DOHH2 (cell line): Measurements from ENCODE around the gene DOK3.

Source experiments
- H3F3A ChIP-seq: fragments of 200-600 bp; sonication (generic), shearing (Covaris generic); 2 replicates; pipeline ENCODE4 v1.6.0; 2016; ENCODE audit warnings: antibody characterized with exemption, mild to moderate bottlenecking; ENCODE audit not compliant: control insufficient read depth, insufficient read depth
- H3K27ac ChIP-seq: fragments of 200-600 bp; sonication (generic); 2 replicates; pipeline ENCODE4 v1.5.1; 2014; ENCODE audit warnings: low read depth, mild to moderate bottlenecking, low read length, moderate library complexity
- H3K27me3 ChIP-seq: fragments of 200-600 bp; sonication (generic); 2 replicates; pipeline ENCODE4 v1.6.1; 2014; ENCODE audit warnings: mild to moderate bottlenecking, low read length, mixed read lengths; ENCODE audit not compliant: control insufficient read depth
- H3K36me3 ChIP-seq: fragments of 200-600 bp; sonication (generic); 2 replicates; pipeline ENCODE4 v1.6.1; 2014; ENCODE audit warnings: mild to moderate bottlenecking, low read length, moderate library complexity, mixed read lengths; ENCODE audit not compliant: control insufficient read depth
- H3K4me1 ChIP-seq: fragments of 200-600 bp; sonication (generic); 2 replicates; pipeline ENCODE4 v1.6.1; 2014; ENCODE audit warnings: mild to moderate bottlenecking, low read length, mixed read lengths; ENCODE audit not compliant: control insufficient read depth
- H3K4me2 ChIP-seq: fragments of 200-600 bp; sonication (generic); 2 replicates; pipeline ENCODE4 v1.6.0; 2014; ENCODE audit warnings: mild to moderate bottlenecking, low read length, moderate library complexity
- H3K4me3 ChIP-seq: fragments of 200-600 bp; sonication (generic); 2 replicates; pipeline ENCODE4 v1.5.1; 2014; ENCODE audit warnings: mild to moderate bottlenecking, low read length, mixed read lengths
- H3K79me2 ChIP-seq: fragments of 200-600 bp; sonication (generic); 2 replicates; pipeline ENCODE4 v1.6.1; 2014; ENCODE audit warnings: mild to moderate bottlenecking, low read length, mixed read lengths; ENCODE audit not compliant: control insufficient read depth
- H3K9me2 ChIP-seq: fragments of 200-600 bp; sonication (generic); replicated peaks from 2 replicates; pipeline ENCODE4 v1.6.1; 2014; ENCODE audit warnings: mild to moderate bottlenecking, low read length, mixed read lengths; ENCODE audit not compliant: control insufficient read depth
- H3K9me3 ChIP-seq: fragments of 200-600 bp; sonication (generic); 2 replicates; pipeline ENCODE4 v1.6.1; 2014; ENCODE audit warnings: antibody characterized with exemption, low read length, mixed read lengths; ENCODE audit not compliant: control insufficient read depth, insufficient read depth
- H4K20me1 ChIP-seq: fragments of 200-600 bp; sonication (generic); 2 replicates; pipeline ENCODE4 v1.6.0; 2014; ENCODE audit warnings: low read depth, mild to moderate bottlenecking, antibody characterized with exemption, low read length, moderate library complexity; ENCODE audit not compliant: control insufficient read depth, insufficient read depth
- EZH2phosphoT487 ChIP-seq: fragments of 200-600 bp; sonication (generic); IDR thresholded peaks from 2 replicates; pipeline ENCODE4 v1.6.1; 2017; ENCODE audit warnings: borderline replicate concordance, mild to moderate bottlenecking, antibody characterized with exemption, low read length, moderate library complexity, mixed read lengths
- TF ChIP-seq, protein P1 (sequence below): fragments of 200-600 bp; sonication (generic); IDR thresholded peaks from one replicate; pipeline ENCODE4 v1.5.1; 2014; ENCODE audit warnings: antibody characterized with exemption, mild to moderate bottlenecking, low read depth, low read length; ENCODE audit not compliant: poor library complexity, severe bottlenecking

Gene DOK3

DNA sequence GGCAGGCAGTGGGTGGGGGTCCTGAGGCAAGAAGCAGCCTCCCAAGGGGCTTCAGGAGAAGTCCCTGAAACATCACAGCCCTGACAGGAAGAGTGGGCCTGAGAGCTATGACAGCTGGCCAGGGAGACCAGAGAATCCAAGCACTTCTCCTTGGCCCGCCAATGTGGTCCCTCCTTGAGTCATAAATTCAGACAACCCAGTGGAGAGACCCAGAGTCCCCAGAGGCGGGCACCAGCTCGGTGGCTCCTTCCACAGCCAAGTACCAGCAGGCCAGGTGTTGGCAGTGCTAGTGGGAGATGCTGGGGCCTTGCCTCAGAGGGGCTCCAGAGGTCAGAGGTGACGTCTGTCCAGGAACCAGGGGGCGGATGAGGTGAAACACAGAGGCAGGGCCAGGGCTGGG, 1.6 kb upstream of the DOK3 start:
- no peaks in the 10 kb centered on the region for H3K27me3 ChIP-seq
- peaks cover 16% of the 10 kb centered on the region for H3F3A ChIP-seq
- peak overlapping the region; percentile 100 for H3K4me2 ChIP-seq
- H3K27ac ChIP-seq, result peak overlapping the region; percentile 99
- peaks cover 65% of the 10 kb centered on the region for H3K79me2 ChIP-seq
- H3K36me3 ChIP-seq, result peaks cover 97% of the 10 kb centered on the region
- H3K4me1 ChIP-seq, result peaks cover 69% of the 10 kb centered on the region
- H4K20me1 ChIP-seq, result 0 out of 2 replicates have a peak, but pooled peaks cover 3% of the 10 kb centered on the region
- H3K4me3 ChIP-seq, result peak overlapping the region; percentile 81
- no peaks in the 10 kb centered on the region for H3K9me3 ChIP-seq
- H3K9me2 ChIP-seq, result no peaks in the 10 kb centered on the region
- no peak for TF ChIP-seq EZH2phosphoT487
- TF ChIP-seq, protein P1, sequence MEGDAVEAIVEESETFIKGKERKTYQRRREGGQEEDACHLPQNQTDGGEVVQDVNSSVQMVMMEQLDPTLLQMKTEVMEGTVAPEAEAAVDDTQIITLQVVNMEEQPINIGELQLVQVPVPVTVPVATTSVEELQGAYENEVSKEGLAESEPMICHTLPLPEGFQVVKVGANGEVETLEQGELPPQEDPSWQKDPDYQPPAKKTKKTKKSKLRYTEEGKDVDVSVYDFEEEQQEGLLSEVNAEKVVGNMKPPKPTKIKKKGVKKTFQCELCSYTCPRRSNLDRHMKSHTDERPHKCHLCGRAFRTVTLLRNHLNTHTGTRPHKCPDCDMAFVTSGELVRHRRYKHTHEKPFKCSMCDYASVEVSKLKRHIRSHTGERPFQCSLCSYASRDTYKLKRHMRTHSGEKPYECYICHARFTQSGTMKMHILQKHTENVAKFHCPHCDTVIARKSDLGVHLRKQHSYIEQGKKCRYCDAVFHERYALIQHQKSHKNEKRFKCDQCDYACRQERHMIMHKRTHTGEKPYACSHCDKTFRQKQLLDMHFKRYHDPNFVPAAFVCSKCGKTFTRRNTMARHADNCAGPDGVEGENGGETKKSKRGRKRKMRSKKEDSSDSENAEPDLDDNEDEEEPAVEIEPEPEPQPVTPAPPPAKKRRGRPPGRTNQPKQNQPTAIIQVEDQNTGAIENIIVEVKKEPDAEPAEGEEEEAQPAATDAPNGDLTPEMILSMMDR, result no peak

DNA sequence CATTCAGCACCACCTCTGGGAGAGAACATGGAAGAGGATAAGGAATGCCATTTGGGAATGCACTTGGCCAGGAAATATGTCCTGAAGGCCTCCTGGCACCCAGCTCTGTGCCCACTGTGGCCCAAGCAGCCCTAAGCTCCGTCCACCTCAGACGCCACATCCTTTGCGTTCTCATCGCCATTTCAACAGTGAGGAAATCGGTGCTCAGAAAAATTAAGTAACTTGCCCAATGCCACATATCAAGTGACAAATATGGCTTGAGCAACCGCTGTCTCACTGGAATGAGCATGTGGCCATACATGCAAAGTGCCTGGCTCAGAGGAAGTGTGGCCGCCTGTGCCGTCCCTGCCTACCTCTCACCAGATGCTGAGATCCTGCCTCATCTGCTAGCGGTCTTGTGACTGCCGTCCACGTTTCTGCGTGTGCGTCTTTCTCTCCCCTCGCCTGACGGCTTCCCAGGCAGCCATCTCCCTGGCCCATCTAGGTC, 984 bp upstream of the DOK3 start:
- Histone ChIP-seq H3K4me1 (peaks cover 65% of the 10 kb centered on the region), H3F3A (peaks cover 18% of the 10 kb centered on the region), H3K36me3 (peaks cover 93% of the 10 kb centered on the region), H3K9me3 (no peaks in the 10 kb centered on the region), H3K27me3 (no peaks in the 10 kb centered on the region), H3K79me2 (peaks cover 59% of the 10 kb centered on the region), H4K20me1 (no peaks in the 10 kb centered on the region), H3K27ac (peak overlapping the region; percentile 99), H3K9me2 (no peaks in the 10 kb centered on the region), H3K4me3 (peak overlapping the region; percentile 81), H3K4me2 (peak overlapping the region; percentile 100)
- TF ChIP-seq, protein P1, result no peak
- no peak for TF ChIP-seq EZH2phosphoT487

DNA sequence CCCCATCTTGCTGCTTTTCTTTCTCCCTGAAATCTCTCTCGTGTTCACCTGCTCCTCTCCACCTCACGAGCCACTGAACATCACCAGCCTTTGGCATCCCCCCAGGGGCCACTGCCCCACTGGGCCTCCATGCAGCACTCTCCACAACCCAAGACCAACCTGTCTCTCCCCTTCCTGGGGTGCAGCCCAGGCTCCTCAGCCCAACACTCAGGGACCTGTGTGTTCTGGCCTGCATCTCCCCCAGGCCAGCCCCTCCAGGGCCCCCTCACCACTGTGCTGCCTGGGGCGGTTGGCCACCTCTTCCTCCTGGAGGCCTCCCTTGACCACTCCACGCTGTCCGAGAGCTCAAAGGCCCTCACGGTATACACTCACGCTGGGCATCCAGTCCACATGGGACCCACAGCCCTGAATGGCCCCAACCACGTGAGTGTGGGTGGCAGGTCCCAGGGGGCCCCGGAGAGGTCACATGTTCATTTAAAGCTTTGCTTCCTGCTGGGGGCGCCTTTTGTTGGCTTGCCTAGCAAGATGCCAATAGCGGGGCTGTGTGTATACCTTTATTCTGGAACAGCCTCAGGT, 453 bp upstream of the DOK3 start:
- Histone ChIP-seq H3K9me2 (no peaks in the 10 kb centered on the region), H4K20me1 (no peaks in the 10 kb centered on the region), H3K4me1 (peaks cover 65% of the 10 kb centered on the region), H3K27me3 (no peaks in the 10 kb centered on the region), H3K9me3 (no peaks in the 10 kb centered on the region), H3K4me3 (peak overlapping the region; percentile 81), H3K4me2 (peak overlapping the region; percentile 100), H3K36me3 (peaks cover 93% of the 10 kb centered on the region), H3F3A (peaks cover 18% of the 10 kb centered on the region), H3K27ac (peak overlapping the region; percentile 99), H3K79me2 (peaks cover 54% of the 10 kb centered on the region)
- TF ChIP-seq, protein P1, result peak; percentile 69
- no peak for TF ChIP-seq EZH2phosphoT487
